C4-2B (cell line): ENCODE results near the gene DVL1.

Experiments used
- H3K27ac ChIP-seq: fragments of 450-650 bp; 2 replicates; pipeline ENCODE4 v1.5.1; 2017
- ZFX ChIP-seq: fragments of 450-650 bp; IDR thresholded peaks from 2 replicates; pipeline ENCODE4 v1.6.1; 2017
- TF ChIP-seq, protein P1 (sequence below): fragments of 450-650 bp; conservative IDR thresholded peaks from 2 replicates; pipeline ENCODE4 v1.5.1; 2017; ENCODE audit warnings: mild to moderate bottlenecking

Gene DVL1

DNA sequence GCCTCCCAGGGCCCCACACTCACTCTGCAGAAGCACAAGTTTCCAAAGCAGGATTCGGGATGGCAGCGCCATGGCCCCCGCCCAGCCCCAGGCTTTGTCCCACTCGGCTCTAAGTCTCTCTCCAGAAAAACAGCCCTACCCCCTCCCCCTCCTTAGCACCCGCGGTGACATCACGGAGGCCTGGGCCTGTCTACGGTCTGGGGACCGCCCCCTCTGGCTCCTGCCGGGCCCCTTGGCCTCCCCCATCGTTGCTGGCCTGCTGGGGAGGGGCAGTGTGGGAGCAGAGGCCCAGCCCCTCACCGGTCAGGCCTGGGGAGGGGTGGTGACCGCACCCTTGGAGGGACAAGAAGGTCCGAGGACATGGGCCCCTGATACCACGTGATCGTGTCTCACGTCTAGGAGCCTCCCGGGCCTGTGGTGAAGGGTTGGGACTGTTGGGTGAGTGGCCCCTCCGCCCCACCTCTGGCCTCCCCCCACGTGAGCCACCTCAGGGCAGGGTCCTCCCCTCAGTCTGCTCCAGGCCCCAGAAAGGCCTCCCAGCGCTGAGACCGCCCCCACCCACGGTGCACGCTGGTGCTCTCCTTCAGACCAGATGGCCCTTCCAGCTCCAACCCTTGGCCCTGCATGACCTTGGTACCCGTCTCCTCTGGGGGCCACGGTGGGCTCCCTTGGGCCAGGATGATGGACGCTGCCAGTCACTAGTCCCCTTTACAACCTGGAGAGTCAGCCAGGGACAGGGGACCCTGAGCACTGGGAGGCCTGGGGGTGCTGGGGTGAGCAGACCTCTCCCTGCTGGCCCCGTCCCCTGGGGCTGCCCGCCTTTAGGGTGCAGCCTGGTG is 9.4 kb upstream of the DVL1 start, which contains the start of gene MXRA8:
MXRA8 (minus strand) TSS at position 123 of the 839 bp plus-strand sequence; CDS start at position 72, 51 bp downstream.
- TF ChIP-seq, protein P1, sequence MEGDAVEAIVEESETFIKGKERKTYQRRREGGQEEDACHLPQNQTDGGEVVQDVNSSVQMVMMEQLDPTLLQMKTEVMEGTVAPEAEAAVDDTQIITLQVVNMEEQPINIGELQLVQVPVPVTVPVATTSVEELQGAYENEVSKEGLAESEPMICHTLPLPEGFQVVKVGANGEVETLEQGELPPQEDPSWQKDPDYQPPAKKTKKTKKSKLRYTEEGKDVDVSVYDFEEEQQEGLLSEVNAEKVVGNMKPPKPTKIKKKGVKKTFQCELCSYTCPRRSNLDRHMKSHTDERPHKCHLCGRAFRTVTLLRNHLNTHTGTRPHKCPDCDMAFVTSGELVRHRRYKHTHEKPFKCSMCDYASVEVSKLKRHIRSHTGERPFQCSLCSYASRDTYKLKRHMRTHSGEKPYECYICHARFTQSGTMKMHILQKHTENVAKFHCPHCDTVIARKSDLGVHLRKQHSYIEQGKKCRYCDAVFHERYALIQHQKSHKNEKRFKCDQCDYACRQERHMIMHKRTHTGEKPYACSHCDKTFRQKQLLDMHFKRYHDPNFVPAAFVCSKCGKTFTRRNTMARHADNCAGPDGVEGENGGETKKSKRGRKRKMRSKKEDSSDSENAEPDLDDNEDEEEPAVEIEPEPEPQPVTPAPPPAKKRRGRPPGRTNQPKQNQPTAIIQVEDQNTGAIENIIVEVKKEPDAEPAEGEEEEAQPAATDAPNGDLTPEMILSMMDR, result no peak
- TF ChIP-seq ZFX, result no peak
- peak within 1 kb of the TSS; percentile 11 for H3K27ac ChIP-seq

DNA sequence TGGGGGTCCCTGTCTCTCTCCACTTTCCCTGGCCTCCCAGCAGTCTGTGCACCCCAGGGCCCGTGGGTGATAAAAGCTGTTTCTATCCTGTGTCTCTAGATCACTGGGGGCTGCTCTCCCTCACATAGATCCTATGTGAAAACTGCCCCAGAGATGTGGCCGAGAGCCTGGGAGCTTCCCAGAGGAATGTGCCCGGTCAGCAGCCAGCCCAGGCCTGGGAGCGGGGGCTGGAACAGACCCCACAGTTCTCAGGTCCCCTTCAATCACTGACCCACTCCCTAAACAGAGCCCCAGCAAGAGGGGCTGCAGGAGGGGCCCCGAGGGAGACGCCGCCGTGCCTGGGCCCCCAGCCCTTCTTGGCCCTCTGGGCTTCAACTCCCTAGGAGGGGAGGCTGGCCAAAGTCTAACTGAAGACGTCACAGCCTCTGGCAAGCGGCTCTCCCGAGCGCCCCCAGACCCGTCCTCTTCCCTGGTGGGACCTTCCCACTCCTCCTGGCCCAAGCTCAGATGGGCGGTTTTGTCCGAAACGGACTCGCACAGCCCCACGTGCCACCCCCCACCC is 8.7 kb upstream of the DVL1 start:
- peak overlapping the region; percentile 11; the same call in 1 of the 2 replicates for H3K27ac ChIP-seq
- TF ChIP-seq, protein P1, result no peak
- TF ChIP-seq ZFX, result no peak

DNA sequence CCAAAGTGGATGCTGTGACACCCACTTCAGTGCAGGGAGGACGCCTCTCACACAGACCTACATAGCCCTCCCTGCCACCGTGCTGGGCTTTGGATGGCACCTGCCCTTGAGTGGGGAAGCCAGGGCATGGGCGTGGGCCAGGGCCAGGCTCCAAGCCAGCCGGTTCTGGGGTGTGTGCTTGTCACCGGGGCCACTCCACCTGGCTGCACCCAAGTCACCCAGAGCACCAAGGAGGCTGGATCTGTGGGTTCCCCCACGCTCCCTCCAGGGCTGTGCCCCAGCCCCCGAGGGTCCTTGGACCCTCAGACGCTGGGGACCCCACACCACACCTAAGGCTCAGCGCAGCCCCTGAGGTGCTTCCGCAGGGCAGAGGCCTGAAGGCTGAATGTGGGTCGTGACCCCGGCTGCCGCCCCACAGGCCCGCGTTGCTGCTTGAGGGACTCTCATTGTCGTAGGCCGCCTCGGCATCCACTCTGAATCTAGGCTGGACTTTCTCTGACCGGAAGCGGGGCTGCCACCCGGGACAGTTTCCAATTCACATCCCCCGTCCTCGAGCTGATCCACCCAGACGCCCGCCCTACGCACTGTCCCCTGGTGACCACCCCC is 7.7 kb upstream of the DVL1 start:
- no peak for TF ChIP-seq ZFX
- TF ChIP-seq, protein P1, result no peak
- no peak overlapping the region for H3K27ac ChIP-seq

DNA sequence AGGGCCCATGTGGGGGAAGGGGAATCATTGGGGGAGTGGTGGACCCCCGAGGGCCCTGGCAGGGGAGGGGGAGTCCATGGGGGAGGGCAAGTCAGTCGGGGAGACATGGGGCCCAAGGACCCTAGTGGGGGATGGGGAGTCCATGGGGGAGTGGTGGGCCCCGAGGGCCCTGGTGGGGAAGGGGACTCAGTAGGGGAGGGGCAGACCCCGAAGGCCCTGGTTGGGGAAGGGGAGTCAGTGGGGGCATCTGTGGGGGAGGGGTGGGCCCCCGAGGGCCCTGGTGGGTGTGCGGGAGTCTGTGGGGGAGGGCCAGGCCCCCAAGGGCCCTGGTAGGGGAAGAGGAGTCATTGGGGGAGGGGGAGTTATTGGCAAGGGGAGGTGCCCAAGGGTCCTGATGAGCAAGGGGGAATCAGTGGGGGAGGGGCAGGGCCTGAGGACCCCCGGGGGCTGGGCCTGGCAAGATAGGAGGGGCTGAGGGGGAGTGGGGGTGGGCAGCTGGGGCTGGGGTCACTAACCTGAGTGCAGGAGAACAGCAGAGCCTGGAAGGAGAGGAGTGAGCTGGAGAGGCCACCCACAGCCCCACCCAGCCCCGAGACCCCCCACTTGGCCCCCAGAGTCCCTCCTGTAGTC is 7.1 kb upstream of the DVL1 start:
- TF ChIP-seq, protein P1, result no peak
- no peak for TF ChIP-seq ZFX
- H3K27ac ChIP-seq, result peak overlapping the region; percentile 86

DNA sequence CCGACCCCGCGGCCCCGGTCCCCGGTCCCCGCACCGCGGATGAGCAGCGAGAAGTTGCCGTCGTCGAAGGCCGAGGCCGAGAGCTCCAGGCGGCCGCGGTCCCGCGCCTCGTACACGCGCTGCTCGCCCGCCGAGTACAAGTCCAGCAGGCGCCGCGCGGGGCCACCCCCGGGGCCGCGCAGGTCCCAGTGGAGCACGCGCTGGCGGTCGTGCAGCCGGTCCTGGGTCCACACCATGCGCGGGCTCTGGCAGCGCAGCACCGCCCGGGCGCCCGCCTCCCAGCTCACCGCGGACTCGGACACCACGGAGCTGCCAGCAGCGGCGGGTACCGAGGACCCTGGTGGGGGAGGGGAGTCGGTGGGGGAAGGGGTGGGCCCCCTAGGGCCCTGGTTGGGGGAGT is 6.2 kb upstream of the DVL1 start:
- H3K27ac ChIP-seq, result peak overlapping the region; percentile 86
- peak; percentile 27; the same call in 1 of the 2 replicates for TF ChIP-seq ZFX
- TF ChIP-seq, protein P1, result no peak

GRCh38 chr1:1354271-1355247 is 5.3 kb upstream of the DVL1 start:
- TF ChIP-seq ZFX, result peak; percentile 23; the same call in 1 of the 2 replicates
- TF ChIP-seq, protein P1, result no peak
- H3K27ac ChIP-seq, result peak overlapping the region; percentile 86
